Measurements from ENCODE around the gene CHST11. TPM values are rescaled to one million over a fixed set of nuclear protein-coding genes. Genes with fewer than 3 reads are reported as not detected.
"Not testable (repeated sequence)": the region's sequence is repeated elsewhere in the genome, so short reads cannot be mapped to it uniquely, and the experiment has no call there.

CHST11 gene
- total RNA-seq, 1 donor = 10.8 TPM

- TF ChIP-seq, protein P1, sequence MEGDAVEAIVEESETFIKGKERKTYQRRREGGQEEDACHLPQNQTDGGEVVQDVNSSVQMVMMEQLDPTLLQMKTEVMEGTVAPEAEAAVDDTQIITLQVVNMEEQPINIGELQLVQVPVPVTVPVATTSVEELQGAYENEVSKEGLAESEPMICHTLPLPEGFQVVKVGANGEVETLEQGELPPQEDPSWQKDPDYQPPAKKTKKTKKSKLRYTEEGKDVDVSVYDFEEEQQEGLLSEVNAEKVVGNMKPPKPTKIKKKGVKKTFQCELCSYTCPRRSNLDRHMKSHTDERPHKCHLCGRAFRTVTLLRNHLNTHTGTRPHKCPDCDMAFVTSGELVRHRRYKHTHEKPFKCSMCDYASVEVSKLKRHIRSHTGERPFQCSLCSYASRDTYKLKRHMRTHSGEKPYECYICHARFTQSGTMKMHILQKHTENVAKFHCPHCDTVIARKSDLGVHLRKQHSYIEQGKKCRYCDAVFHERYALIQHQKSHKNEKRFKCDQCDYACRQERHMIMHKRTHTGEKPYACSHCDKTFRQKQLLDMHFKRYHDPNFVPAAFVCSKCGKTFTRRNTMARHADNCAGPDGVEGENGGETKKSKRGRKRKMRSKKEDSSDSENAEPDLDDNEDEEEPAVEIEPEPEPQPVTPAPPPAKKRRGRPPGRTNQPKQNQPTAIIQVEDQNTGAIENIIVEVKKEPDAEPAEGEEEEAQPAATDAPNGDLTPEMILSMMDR (IDR thresholded peaks at IDR 0.05; ENCODE audit: insufficient read depth, low read length) = no peak
- H3K4me3 ChIP-seq (ENCODE audit: low read depth, low read length) = no peak overlapping the region
- no peak for DNase-seq (ENCODE audit: low read depth)
Observed at GRCh38 chr12:104611671-104612070, 154.9 kb downstream of the CHST11 start.

GRCh38 chr12:104613372-104613771 lies 156.6 kb downstream of the CHST11 start:
- DNase-seq (ENCODE audit: low read depth); H3K4me3 ChIP-seq (ENCODE audit: low read depth, low read length): not testable (repeated sequence)

- TF ChIP-seq, protein P1 (IDR thresholded peaks at IDR 0.05; ENCODE audit: insufficient read depth, low read length) = no peak
- peak; percentile 95 for DNase-seq (ENCODE audit: low read depth)
- no peak overlapping the region for H3K4me3 ChIP-seq (ENCODE audit: low read depth, low read length)
Observed at GRCh38 chr12:104615048-104615561, 158.4 kb downstream of the CHST11 start.

DNA sequence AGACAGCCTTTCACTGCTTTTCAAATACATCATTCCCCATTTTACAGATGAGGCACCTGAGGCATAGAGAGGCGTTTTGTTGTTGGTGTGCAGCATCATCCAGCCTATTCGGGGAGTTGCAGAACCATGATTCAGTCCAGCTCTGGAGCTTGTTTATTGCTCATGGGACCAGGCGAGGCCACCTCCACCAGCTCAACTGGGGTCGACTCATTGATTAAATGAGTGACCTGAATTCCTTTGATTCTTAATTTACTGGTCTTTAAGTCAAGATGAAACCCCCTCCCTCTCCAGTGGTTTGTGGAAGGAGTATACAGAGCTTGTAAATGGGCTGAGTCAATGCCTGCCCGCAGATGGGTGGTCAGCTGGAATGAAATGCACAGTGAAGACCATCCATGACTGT lies 161.9 kb downstream of the CHST11 start:
- no peak for DNase-seq (ENCODE audit: low read depth)
- no peak overlapping the region for H3K4me3 ChIP-seq (ENCODE audit: low read depth, low read length)
- TF ChIP-seq, protein P1 (IDR thresholded peaks at IDR 0.05; ENCODE audit: insufficient read depth, low read length) = no peak

GRCh38 chr12:104619305-104619704 lies 162.6 kb downstream of the CHST11 start:
- DNase-seq (ENCODE audit: low read depth) = no peak
- no peak overlapping the region for H3K4me3 ChIP-seq (ENCODE audit: low read depth, low read length)
- TF ChIP-seq, protein P1 (IDR thresholded peaks at IDR 0.05; ENCODE audit: insufficient read depth, low read length) = no peak

DNA sequence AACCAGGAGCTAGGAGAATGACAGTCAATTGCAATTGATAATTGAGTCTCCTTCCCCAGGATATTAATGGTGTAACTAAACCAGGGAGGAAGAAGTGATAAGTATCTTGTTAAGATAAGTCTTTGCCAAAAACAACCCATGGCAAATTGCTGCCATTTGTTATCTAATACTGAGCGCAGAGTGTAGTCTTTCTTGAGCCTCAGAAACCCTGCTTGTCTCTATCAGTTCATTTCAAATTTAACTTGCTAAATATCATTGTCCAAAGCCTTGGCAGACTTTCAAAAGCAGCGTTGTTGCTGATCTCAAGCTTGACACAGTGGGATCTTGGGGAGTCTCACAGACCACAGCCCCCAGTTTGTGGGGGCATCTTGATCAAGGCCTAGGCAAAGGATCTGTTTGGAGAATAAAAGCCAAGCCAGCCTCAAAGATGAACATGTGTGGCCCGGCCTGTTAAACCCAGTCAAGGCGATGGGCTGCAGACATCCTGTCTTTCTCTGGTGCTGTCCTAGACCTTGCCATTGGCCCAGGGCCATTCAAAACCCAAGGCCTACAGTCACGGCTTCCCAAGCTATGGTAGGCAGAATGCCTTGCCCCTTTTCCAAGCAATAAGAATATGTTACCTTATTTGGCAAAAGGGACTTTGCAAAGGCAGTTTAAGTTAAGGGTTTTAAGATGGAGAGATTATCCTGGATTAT lies 164.2 kb downstream of the CHST11 start:
- TF ChIP-seq, protein P1 (IDR thresholded peaks at IDR 0.05; ENCODE audit: insufficient read depth, low read length) = no peak
- peak; percentile 33 for DNase-seq (ENCODE audit: low read depth)
- H3K4me3 ChIP-seq (ENCODE audit: low read depth, low read length) = no peak overlapping the region

- no peak for DNase-seq (ENCODE audit: low read depth)
- H3K4me3 ChIP-seq (ENCODE audit: low read depth, low read length) = no peak overlapping the region
- TF ChIP-seq, protein P1 (IDR thresholded peaks at IDR 0.05; ENCODE audit: insufficient read depth, low read length) = no peak
Observed at GRCh38 chr12:104622928-104623327, 166.2 kb downstream of the CHST11 start.
